Lung (tissue), 12 donors: Measurements from ENCODE around the gene CST8. TPM values are rescaled to one million over a fixed set of nuclear protein-coding genes. Genes with fewer than 3 reads are reported as not detected.

ENCODE experiments used
- ATAC-seq: fragments of 200-7000 bp; cut with Tn5 transposase; one replicate; pipeline ENCODE4 v1.9.1; 2020; ENCODE audit warnings: moderate number of reproducible peaks; ENCODE audit not compliant: insufficient read depth, low FRiP score
- DNase-seq, 3 donors: peaks; one replicate each; pipeline ENCODE4 v3.0.0-alpha.2; 2013 to 2017
- H3K27ac ChIP-seq, 2 donors: one replicate each; pipeline ENCODE4 v1.5.1; 2013; ENCODE audit warnings: mild to moderate bottlenecking in 2 of 2, moderate library complexity in 2 of 2, control low read depth in 1 of 2, inconsistent platforms in 1 of 2, low read depth in 1 of 2, low read length in 1 of 2
- H3K27me3 ChIP-seq, 3 donors: one replicate each; pipeline ENCODE4 v1.5.1; 2013; ENCODE audit warnings: low read length in 2 of 3; ENCODE audit not compliant: control insufficient read depth in 3 of 3, insufficient read depth in 3 of 3
- H3K36me3 ChIP-seq, 4 donors: one replicate each; pipeline ENCODE4 v1.5.1; 2013; ENCODE audit warnings: low read length in 4 of 4, mild to moderate bottlenecking in 1 of 4, moderate library complexity in 1 of 4; ENCODE audit not compliant: control insufficient read depth in 4 of 4, insufficient read depth in 4 of 4
- H3K4me1 ChIP-seq, 5 donors: one replicate each; pipeline ENCODE4 v1.5.1; 2013; ENCODE audit warnings: low read length in 5 of 5, mild to moderate bottlenecking in 2 of 5, moderate library complexity in 1 of 5; ENCODE audit not compliant: control insufficient read depth in 5 of 5, insufficient read depth in 5 of 5
- H3K4me3 ChIP-seq: one replicate; pipeline ENCODE4 v1.5.1; 2013; ENCODE audit warnings: mild to moderate bottlenecking, control low read depth, moderate library complexity
- H3K9ac ChIP-seq, 2 donors: one replicate each; pipeline ENCODE4 v1.5.1; 2013; ENCODE audit warnings: low read length in 2 of 2, control low read depth in 1 of 2; ENCODE audit not compliant: insufficient read depth in 1 of 2
- H3K9me3 ChIP-seq, 4 donors: one replicate each; pipeline ENCODE4 v1.5.1; 2013; ENCODE audit warnings: low read length in 3 of 4, mild to moderate bottlenecking in 1 of 4, moderate library complexity in 1 of 4; ENCODE audit not compliant: control insufficient read depth in 4 of 4, insufficient read depth in 3 of 4
- WGBS, 2 donors: extraction: QIAGEN DNeasy Blood & Tissue Kit; methylation state at CpG; one replicate each; pipeline ENCODE4 v1.1.7; 2013; 5-methylcytosine and 5-hydroxymethylcytosine counted together
- polyA plus RNA-seq, 2 donors: library from polyadenylated mRNA; stranded (reverse); fragments of 200-250 nt; gene quantifications; one replicate each; pipeline ENCODE4 v1.2.1, GENCODE V29; 2013
- total RNA-seq, 2 donors: library from RNA; depleted of rRNA in 1 of 2; stranded (reverse); fragments of >200 nt in 1 of 2; gene quantifications; one replicate each; pipeline ENCODE4 v1.2.1, GENCODE V29; 2014 to 2021
- TF ChIP-seq, protein P1 (sequence below): IDR thresholded peaks from 2 replicates; pipeline ENCODE4 v1.5.1; 2012; ENCODE audit warnings: mild to moderate bottlenecking; ENCODE audit errors: control extremely low read depth, extremely low read depth
- donor health status: control.
- donor health status: control.
- donor health status: Bipolar disorder and iron deficiency.
- donor health status: healthy.
- donor health status: DM: yes; HTN: yes; CAD: no.

Gene CST8
- total and polyA plus RNA-seq, 4 donors: not detected

DNA sequence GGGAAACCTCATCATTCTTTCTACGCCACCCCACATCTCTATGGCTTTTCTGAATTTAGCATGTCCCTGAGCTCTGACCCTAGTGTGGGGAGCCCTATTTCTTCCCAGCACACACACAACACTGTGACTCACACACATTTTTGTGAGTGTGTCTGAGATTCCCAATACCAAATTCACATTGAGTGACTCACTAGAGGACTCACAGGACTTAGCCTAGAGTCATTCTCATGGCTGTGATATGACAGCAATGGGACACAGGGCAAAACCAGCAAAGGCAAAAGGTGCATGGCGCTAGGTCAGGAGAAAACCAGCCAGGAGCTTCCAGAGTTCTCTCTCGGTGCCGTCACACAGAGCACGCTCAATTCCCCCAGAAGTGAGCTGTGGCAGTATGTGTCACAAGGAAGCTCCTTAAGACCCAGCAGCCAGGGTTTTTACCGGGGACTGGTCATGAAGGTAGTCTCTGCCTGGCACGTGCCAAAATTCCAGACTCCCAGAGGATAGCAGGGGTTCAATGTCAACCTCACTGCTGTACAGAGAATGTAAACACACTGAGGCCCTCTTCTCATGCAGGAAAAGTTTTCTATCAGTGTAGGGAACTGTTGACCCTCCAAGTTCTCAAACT lies 45.2 kb upstream of the CST8 start:
- 89 to 94% methylated on average over 7 of the region's 7 CpGs for WGBS, 2 donors
- DNase-seq (no peak), ATAC-seq (no peak)
- no peaks in the 10 kb centered on the region for H3K36me3 ChIP-seq
- no peak overlapping the region for H3K9ac ChIP-seq
- TF ChIP-seq, protein P1, sequence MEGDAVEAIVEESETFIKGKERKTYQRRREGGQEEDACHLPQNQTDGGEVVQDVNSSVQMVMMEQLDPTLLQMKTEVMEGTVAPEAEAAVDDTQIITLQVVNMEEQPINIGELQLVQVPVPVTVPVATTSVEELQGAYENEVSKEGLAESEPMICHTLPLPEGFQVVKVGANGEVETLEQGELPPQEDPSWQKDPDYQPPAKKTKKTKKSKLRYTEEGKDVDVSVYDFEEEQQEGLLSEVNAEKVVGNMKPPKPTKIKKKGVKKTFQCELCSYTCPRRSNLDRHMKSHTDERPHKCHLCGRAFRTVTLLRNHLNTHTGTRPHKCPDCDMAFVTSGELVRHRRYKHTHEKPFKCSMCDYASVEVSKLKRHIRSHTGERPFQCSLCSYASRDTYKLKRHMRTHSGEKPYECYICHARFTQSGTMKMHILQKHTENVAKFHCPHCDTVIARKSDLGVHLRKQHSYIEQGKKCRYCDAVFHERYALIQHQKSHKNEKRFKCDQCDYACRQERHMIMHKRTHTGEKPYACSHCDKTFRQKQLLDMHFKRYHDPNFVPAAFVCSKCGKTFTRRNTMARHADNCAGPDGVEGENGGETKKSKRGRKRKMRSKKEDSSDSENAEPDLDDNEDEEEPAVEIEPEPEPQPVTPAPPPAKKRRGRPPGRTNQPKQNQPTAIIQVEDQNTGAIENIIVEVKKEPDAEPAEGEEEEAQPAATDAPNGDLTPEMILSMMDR: no peak
- no peaks in the 10 kb centered on the region for H3K4me1 ChIP-seq
- peaks cover 0 to 2% (median 0%) of the 10 kb centered on the region in 3 donors for H3K27me3 ChIP-seq
- H3K9me3 ChIP-seq: no peaks in the 10 kb centered on the region
- H3K4me3 ChIP-seq: no peak overlapping the region
- no peak overlapping the region for H3K27ac ChIP-seq

DNA sequence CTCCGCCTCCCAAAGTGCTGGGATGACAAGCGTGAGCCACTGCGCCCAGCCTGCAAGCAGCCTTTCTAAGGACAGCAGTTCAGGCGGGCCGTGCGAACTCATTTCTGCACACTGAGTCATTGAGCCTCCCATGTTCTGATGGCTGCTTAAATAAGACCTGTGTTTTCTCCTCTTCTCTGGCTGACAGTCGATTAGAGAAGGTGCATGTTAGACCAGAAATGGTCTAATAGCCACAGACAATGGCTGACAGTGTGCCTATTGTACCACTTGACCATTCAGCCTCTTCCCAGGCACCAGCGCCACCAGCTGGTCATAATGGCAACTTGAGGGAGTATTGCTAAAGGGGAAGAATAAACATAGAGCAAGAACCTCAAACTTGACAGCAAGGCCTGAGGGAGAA lies 44.4 kb upstream of the CST8 start:
- TF ChIP-seq, protein P1: peak; percentile 26
- Histone ChIP-seq H3K9me3 (no peaks in the 10 kb centered on the region), H3K4me1 (no peaks in the 10 kb centered on the region), H3K27ac (no peak overlapping the region), H3K4me3 (no peak overlapping the region), H3K9ac (no peak overlapping the region), H3K27me3 (peaks cover 0 to 2% (median 0%) of the 10 kb centered on the region in 3 donors), H3K36me3 (no peaks in the 10 kb centered on the region)
- DNase-seq (peak in 2 of 3 donors; percentile 22 to 32), ATAC-seq (peak; percentile 58)
- WGBS, 2 donors: 81 to 83% methylated on average over 8 of the region's 8 CpGs

DNA sequence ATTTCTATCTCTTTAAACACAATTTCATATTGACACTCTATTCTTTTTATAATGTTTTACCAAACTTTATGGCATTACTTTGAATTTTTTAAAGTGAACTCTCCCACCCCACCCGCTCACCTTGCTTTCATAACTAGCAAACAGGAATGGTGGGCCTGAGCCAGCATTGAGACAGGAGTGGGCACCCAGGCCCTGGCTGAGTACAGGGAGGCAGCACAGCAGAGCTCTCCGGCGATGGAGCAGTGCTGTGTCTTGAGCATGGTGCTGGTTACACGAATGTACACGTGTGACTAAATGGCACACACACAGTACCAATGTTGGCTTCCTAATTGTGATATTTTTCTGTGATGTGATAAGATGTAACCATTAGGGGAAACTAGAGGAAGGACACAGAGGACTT lies 42.8 kb upstream of the CST8 start:
- TF ChIP-seq, protein P1: no peak
- no peak overlapping the region for H3K4me3 ChIP-seq
- ATAC-seq (no peak), DNase-seq (no peak)
- no peak overlapping the region for H3K27ac ChIP-seq
- H3K4me1 ChIP-seq: no peaks in the 10 kb centered on the region
- no peak overlapping the region for H3K9ac ChIP-seq
- WGBS, 2 donors: 93% methylated on average over 5 of the region's 5 CpGs
- H3K9me3 ChIP-seq: no peaks in the 10 kb centered on the region
- H3K27me3 ChIP-seq: peaks cover 0 to 2% (median 0%) of the 10 kb centered on the region in 3 donors
- no peaks in the 10 kb centered on the region for H3K36me3 ChIP-seq

DNA sequence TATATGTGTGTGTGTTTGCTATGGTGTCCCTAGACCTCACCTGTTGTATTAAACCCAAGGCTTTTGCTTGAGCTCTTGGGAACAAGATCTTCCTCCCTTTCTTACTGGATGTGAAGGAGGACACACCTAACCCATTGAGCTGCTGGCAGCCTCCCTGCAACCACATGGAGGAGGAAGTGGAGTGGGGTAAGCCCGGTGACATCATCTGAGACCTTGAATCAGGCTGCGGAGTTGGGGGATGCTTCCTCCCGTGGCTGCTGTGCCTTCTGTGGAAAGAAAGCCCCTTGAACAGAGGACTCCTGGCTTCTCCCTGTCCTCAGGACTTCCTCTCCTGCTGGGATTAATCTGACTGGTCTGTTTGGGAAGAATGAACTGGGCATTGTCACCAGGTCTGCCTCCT lies 41.5 kb upstream of the CST8 start:
- H3K4me3 ChIP-seq: no peak overlapping the region
- no peaks in the 10 kb centered on the region for H3K9me3 ChIP-seq
- no peak overlapping the region for H3K9ac ChIP-seq
- TF ChIP-seq, protein P1: no peak
- ATAC-seq (no peak), DNase-seq (no peak)
- WGBS, 2 donors: 23 to 26% methylated on average over 3 of the region's 3 CpGs
- peaks cover 0 to 2% (median 0%) of the 10 kb centered on the region in 3 donors for H3K27me3 ChIP-seq
- H3K4me1 ChIP-seq: no peaks in the 10 kb centered on the region
- no peak overlapping the region for H3K27ac ChIP-seq
- H3K36me3 ChIP-seq: no peaks in the 10 kb centered on the region
